ACC112 (cell line): ENCODE results near the gene ST3GAL3.

ENCODE experiments used
- H2AFZ ChIP-seq: fragments of 200-600 bp; sonication (generic); one replicate; pipeline ENCODE4 v1.6.0; 2017; ENCODE audit warnings: antibody characterized with exemption, low read length; ENCODE audit not compliant: unreplicated experiment
- H3K27ac ChIP-seq: fragments of 200-600 bp; sonication (generic); 2 replicates; pipeline ENCODE4 v1.5.1; 2014; ENCODE audit warnings: low read depth, mild to moderate bottlenecking, antibody characterized with exemption, low read length, moderate library complexity
- H3K27me3 ChIP-seq: fragments of 200-600 bp; sonication (generic); 2 replicates; pipeline ENCODE4 v1.6.1; 2014; ENCODE audit warnings: mild to moderate bottlenecking, antibody characterized with exemption, low read length, moderate library complexity, mixed read lengths; ENCODE audit not compliant: insufficient read depth
- H3K36me3 ChIP-seq: fragments of 200-600 bp; sonication (generic); 2 replicates; pipeline ENCODE4 v1.6.1; 2016; ENCODE audit warnings: mild to moderate bottlenecking, antibody characterized with exemption, low read length, moderate library complexity, mixed read lengths; ENCODE audit not compliant: insufficient read depth
- H3K4me1 ChIP-seq: fragments of 200-600 bp; sonication (generic); one replicate; pipeline ENCODE4 v1.6.1; 2016; ENCODE audit warnings: low read length, mixed read lengths; ENCODE audit not compliant: insufficient read depth, unreplicated experiment, control insufficient read depth
- H3K4me3 ChIP-seq: fragments of 200-600 bp; sonication (generic); 2 replicates; pipeline ENCODE4 v1.5.1; 2014; ENCODE audit warnings: mild to moderate bottlenecking, low read depth, low read length
- H3K79me2 ChIP-seq: fragments of 200-600 bp; sonication (generic); one replicate; pipeline ENCODE4 v1.6.0; 2016; ENCODE audit warnings: low read length; ENCODE audit not compliant: control insufficient read depth, unreplicated experiment, insufficient read depth

The ST3GAL3 gene

DNA sequence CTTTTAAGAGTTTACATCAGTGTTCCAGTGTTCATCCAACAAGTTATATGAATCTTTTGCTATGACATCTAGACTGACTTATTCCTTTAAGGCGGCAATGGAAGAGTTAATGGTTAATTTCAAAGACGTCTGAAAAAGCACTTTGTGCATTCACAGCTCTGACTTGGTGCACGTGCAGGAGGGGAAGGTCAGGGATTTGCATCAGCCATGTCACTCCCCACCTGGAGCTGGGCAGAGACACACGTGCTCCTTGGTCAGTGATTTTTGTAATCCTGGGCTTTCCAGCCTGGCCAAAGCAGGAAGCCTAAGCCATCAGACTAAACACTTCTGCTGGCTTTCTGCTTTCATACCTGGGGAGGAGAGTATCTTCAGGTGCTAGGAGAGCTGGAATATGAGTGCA, 96.3 kb downstream of the ST3GAL3 start:
- H3K27ac ChIP-seq: no peak overlapping the region
- no peaks in the 10 kb centered on the region for H3K79me2 ChIP-seq
- H2AFZ ChIP-seq: no peak overlapping the region
- H3K27me3 ChIP-seq: no peaks in the 10 kb centered on the region
- H3K4me3 ChIP-seq: no peak overlapping the region
- H3K4me1 ChIP-seq: peaks cover 6% of the 10 kb centered on the region
- H3K36me3 ChIP-seq: peaks cover 29% of the 10 kb centered on the region; the same call in 1 of the 2 replicates

DNA sequence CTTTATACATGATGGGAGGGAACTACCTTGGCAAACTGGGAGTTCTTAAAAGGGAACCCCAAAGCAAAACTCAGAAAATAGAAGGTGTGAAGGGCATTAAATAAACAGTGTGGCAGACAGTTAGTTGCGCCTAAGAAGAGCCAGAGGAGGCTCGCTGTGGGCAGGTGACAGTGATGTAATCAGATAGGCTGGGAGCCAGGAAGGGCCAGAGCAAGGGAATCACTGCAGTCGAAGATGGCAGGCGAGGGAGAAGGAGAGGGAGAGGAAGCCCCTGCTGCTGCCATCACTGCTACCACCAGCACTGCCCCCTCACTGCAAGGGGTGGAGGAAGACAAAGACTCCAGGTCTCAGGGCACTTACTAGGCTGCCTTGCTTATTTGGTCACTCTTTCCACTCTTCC, 97.2 kb downstream of the ST3GAL3 start:
- Histone ChIP-seq H3K27me3 (no peaks in the 10 kb centered on the region), H3K36me3 (peaks cover 37% of the 10 kb centered on the region), H3K27ac (no peak overlapping the region)

DNA sequence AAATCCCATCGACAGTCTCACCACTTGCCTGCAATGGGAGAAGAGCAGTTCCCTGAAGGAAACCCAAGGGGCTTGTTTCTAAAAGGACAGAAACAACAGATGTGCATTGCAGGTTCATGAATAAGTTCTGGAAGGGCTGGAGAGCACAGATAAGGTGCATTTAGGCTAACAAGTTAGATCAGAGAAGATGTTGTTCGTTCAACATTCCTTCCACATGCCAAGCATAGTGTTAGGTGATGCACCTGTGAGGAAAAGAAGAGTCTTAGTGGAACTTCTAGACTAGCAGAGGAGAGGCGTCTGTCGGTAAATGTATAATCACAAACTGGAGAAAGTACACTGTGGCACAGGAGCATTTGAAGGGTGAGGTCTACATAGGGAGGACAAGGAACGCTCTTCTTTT, 98.0 kb downstream of the ST3GAL3 start:
- Histone ChIP-seq H3K4me1 (no peaks in the 10 kb centered on the region), H2AFZ (no peak overlapping the region), H3K27me3 (no peaks in the 10 kb centered on the region), H3K27ac (no peak overlapping the region), H3K36me3 (peaks cover 37% of the 10 kb centered on the region), H3K4me3 (no peak overlapping the region), H3K79me2 (no peaks in the 10 kb centered on the region)

More for the DNA sequence above, 97.2 kb downstream of the ST3GAL3 start:
- Histone ChIP-seq H3K4me3 (no peak overlapping the region), H3K4me1 (peaks cover 6% of the 10 kb centered on the region), H3K79me2 (no peaks in the 10 kb centered on the region), H2AFZ (no peak overlapping the region)

DNA sequence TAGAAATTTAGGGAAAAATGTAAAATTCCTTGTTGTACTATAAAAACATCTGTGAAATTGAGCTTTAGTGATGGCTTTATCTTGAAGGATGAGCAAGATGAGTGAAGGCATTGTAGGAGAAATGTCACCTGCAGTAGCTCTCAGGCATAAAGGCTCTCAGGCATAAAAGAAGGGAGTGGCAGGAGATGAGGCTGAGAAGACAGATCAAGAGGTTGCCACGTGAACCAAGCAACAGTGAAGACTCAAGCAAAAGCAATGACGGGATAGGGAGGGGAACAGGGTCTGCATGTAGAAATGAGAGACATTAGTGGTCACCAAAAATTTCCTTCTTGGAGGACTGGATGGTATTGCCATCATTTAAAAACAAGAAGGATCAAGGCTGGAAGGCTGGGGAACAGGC, 98.8 kb downstream of the ST3GAL3 start:
- Histone ChIP-seq H3K4me3 (no peak overlapping the region), H3K36me3 (peaks cover 33% of the 10 kb centered on the region), H2AFZ (no peak overlapping the region), H3K4me1 (no peaks in the 10 kb centered on the region), H3K79me2 (no peaks in the 10 kb centered on the region), H3K27me3 (no peaks in the 10 kb centered on the region), H3K27ac (no peak overlapping the region)

DNA sequence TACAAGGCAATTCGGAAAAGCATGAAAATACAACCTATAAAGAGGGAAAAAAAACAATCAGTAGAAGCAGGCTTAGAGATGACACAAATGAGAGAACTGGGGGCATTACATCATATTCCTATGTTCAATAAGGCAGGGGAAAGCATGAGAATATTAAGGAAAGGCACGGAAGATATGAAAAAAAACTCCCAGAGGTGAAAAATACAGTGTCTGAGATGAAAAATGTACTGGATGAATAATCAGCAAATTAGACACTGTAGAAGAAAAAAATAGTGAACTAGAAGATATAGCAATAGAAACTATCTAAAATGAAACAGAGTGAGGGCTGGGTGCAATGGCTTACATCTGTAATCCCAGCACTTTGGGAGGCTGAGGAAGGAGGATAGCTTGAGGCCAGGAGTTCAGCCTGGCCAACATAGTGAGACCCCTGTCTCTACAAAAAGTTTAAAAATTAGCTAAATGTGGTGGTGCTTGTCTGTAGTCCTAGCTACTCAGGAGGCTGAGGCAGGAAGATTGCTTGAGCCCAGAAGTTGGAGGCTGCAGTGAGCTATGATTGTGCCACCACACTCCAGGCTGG, 101.8 kb downstream of the ST3GAL3 start:
- no peak overlapping the region for H2AFZ ChIP-seq
- H3K27me3 ChIP-seq: no peaks in the 10 kb centered on the region
- H3K79me2 ChIP-seq: no peaks in the 10 kb centered on the region
- no peak overlapping the region for H3K4me3 ChIP-seq
- H3K4me1 ChIP-seq: no peaks in the 10 kb centered on the region
- H3K27ac ChIP-seq: no peak overlapping the region
- H3K36me3 ChIP-seq: peaks cover 22% of the 10 kb centered on the region

DNA sequence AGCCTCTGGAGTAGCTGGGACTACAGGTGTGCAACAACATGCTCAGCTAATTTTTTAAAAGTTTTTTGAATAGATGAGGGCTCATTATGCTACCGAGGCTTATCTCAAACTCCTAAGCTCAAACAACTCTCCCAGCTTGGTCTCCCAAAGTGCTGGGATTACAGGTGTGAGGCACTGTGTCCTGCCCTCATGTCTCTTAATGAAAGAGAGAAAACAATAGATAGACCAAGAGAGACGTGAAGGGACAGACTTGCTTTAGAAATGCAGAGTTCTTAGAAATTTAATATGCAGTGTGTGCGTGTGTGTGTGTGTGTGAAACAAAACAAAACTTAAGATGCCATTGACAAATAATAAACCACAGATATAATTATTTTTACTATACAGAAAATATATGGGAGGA, 105.2 kb downstream of the ST3GAL3 start:
- peaks cover 24% of the 10 kb centered on the region for H3K36me3 ChIP-seq
- no peaks in the 10 kb centered on the region for H3K4me1 ChIP-seq
- H3K79me2 ChIP-seq: no peaks in the 10 kb centered on the region
- no peak overlapping the region for H3K27ac ChIP-seq
- no peaks in the 10 kb centered on the region for H3K27me3 ChIP-seq
- H3K4me3 ChIP-seq: no peak overlapping the region
- no peak overlapping the region for H2AFZ ChIP-seq

DNA sequence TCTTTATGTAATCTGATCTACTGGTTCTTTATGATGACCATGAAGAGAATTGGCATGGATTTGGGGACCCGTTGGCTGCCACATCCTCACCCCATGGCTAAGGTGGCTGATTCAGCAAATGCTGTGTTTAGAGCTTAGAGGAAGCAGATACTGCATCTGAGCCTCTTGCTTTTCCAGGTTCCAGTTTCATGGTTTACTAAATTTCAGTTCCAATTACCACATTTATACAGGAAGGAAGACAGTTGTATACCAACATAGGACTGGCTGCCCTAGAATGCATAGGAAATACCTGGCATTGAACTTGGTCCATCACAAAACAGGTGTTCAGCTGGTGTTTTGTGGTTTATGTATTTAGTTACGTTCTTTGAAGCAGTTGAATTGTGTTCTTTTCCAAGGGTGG, 107.1 kb downstream of the ST3GAL3 start:
- no peaks in the 10 kb centered on the region for H3K4me1 ChIP-seq
- peaks cover 24% of the 10 kb centered on the region for H3K36me3 ChIP-seq
- no peak overlapping the region for H2AFZ ChIP-seq
- H3K4me3 ChIP-seq: no peak overlapping the region
- H3K79me2 ChIP-seq: no peaks in the 10 kb centered on the region
- H3K27ac ChIP-seq: no peak overlapping the region
- H3K27me3 ChIP-seq: no peaks in the 10 kb centered on the region

DNA sequence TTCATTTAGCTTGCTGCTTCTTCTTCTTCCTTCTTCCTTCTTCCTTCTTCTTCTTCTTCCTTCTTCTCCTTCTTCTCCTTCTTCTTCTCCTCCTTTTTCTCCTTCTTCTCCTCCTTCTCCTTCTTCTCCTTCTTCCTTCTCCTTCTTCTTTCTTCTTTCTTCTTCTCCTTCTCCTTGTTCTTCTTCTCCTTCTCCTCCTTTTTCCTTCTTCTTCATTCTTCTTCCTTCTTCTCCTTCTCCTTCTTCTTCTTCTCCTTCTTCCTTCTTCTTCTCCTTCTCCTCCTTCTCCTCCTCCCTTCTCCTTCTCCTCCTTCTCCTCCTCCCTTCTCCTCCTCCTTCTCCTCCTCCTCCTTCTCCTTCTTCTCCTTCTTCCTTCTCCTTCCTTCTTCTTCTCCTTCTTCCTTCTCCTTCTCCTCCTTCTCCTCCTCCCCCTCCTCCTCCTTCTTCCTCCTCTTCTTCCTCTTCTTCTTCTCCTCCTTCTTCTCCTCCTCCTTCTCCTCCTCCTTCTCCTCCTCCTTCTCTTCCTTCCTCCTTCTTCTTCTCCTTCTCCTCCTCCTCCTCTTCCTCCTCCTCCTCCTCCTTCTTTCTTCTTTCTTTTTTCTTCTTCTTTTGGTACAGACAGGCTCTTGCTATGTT, 110.1 kb downstream of the ST3GAL3 start:
- Histone ChIP-seq H3K79me2 (no peaks in the 10 kb centered on the region), H3K27ac (no peak overlapping the region), H3K36me3 (peaks cover 36% of the 10 kb centered on the region), H2AFZ (no peak overlapping the region), H3K27me3 (no peaks in the 10 kb centered on the region), H3K4me1 (peaks cover 19% of the 10 kb centered on the region), H3K4me3 (no peak overlapping the region)

DNA sequence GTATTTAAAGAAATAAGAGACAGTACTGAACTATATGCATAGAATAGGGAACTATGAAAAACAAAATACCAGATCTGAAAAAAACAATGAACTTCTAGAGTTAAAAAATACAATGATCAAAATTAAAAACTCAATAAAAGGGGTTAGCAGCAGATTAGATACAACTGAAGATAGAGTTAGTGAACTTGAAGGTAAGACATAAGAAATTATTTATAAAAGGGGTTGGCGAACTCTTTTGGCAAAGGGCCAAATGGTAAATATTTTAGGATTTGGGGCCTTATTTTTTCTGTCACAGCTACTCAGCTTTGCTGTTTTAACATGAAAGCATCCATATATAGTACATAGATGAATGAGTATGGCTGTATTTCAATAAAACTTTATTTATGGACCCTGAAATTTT, 111.4 kb downstream of the ST3GAL3 start:
- Histone ChIP-seq H3K4me1 (peaks cover 24% of the 10 kb centered on the region), H2AFZ (no peak overlapping the region), H3K4me3 (no peak overlapping the region), H3K36me3 (peaks cover 36% of the 10 kb centered on the region), H3K27me3 (no peaks in the 10 kb centered on the region), H3K27ac (no peak overlapping the region), H3K79me2 (no peaks in the 10 kb centered on the region)

DNA sequence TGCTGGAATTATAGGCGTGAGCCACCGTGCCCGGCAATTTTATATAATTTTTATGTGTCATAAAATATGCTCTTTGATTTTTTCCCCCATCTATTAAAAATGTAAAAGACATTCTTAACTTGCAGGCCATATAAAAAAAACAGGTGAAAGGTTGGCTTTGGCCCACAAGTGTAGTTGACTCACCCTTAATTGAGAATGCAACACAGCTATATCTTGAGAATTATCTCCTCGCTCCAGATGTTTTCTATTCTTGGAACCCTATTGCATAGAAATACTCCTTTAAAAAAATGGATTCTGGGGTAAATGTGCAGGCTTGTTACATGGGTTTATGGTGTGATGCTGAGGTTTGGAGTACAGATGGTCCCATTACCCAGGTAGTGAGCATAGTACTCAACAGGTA, 112.0 kb downstream of the ST3GAL3 start:
- Histone ChIP-seq H3K27me3 (no peaks in the 10 kb centered on the region), H3K4me1 (peaks cover 24% of the 10 kb centered on the region), H3K4me3 (no peak overlapping the region), H3K79me2 (no peaks in the 10 kb centered on the region), H3K36me3 (peaks cover 37% of the 10 kb centered on the region), H2AFZ (no peak overlapping the region), H3K27ac (no peak overlapping the region)

DNA sequence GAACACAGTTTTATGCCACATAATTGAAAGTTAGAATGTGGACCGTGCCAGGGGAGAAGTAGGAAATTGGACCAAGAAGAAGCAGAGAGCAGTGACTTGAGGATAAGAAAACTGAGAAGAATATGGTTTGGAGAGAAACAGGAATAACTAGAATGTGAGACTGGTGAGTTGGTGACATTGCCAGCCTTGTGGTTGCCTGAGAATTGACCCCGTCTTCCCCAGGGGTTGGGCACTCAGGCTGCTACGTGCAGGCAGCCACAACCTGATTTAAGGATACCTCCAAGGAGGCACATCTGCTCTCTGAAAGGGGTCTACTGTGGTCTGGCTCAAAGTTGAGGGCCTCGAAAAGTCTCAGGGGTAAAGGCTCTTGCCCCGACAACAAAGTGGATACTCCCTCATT, 114.1 kb downstream of the ST3GAL3 start:
- peak overlapping the region; percentile 36; the same call in 1 of the 2 replicates for H3K27ac ChIP-seq

More for the DNA sequence above, 114.1 kb downstream of the ST3GAL3 start:
- Histone ChIP-seq H3K4me3 (no peak overlapping the region), H3K79me2 (no peaks in the 10 kb centered on the region), H3K4me1 (peaks cover 24% of the 10 kb centered on the region), H2AFZ (no peak overlapping the region), H3K36me3 (peaks cover 37% of the 10 kb centered on the region), H3K27me3 (no peaks in the 10 kb centered on the region)
